Stimulated activated CD8-positive, alpha-beta memory T cell treated with anti-CD3 and anti-CD28 coated beads, Interleukin-15, amount 100 ng/mL, for 1 hour (primary cell): ENCODE measurements around the gene MCFD2.
"Not testable (repeated sequence)": the region's sequence is repeated elsewhere in the genome, so short reads cannot be mapped to it uniquely, and the experiment has no call there.

Experiments used
- DNase-seq: peaks from one replicate; pipeline ENCODE4 v3.0.0-alpha.2; 2020; ENCODE audit warnings: low read depth

Gene MCFD2

DNA sequence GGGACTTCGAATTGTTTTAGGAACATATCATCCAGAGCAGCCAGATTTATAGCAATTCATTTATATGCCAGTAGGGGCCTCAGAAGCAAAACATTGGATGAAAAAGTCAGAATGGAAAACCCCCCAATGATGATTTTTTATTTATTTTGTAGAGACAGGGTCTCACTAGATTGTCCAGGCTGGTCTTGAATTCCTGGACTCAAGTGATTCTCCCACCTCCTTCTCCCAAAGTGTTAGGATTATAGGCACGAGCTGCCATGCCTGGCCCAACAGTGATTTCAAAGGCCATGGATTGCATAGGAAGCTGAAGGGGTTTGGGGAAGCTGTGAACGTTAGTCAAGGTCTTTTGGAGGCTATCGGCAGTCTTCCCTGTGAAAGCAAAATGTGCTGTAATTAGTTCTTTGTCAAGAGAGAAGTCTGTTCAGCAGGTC, 21.9 kb upstream of the MCFD2 start:
- no peak for DNase-seq

DNA sequence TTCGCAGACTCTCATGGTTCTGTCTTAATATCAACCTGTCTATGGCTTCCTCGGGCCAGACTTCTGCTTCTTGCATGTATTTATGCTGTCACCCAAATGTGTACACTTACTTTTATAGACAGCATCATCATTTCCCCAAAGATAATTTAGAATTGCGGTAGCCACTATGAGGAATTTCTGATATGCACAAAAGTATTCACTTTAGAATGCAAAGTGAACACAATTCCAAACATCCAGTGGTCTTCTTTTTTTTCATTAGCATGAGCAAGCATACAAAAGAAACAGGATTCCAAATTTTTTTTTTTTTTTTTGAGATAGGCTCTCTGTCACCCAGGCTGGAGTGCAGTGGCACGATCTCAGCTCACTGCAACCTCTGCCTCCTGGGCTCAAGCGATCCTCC, 21.0 kb upstream of the MCFD2 start:
- DNase-seq, result no peak

- DNase-seq, result no peak
Observed at GRCh38 chr2:46935071-46935470, 19.5 kb upstream of the MCFD2 start.

- DNase-seq, result no peak
Observed at GRCh38 chr2:46929612-46930011, 14.0 kb upstream of the MCFD2 start.

DNA sequence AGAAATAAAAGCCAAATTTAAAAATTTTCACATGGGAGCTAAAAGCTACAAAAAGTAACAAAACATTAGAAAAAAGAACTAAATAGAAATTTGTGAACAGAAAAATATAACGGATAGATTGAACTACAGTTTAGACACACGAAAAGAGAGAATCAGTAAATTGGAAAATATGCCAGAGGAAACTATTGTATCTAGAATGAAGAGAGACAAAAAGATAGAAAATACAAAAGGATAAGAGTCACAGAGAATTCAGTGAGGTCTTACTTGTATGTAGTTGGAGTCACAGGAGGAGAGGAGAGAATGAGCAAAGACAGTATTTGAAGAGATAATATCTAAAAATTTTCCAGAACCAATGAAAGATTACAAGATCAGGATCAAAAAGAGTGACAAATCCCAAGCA, 11.3 kb upstream of the MCFD2 start:
- DNase-seq, result no peak

DNA sequence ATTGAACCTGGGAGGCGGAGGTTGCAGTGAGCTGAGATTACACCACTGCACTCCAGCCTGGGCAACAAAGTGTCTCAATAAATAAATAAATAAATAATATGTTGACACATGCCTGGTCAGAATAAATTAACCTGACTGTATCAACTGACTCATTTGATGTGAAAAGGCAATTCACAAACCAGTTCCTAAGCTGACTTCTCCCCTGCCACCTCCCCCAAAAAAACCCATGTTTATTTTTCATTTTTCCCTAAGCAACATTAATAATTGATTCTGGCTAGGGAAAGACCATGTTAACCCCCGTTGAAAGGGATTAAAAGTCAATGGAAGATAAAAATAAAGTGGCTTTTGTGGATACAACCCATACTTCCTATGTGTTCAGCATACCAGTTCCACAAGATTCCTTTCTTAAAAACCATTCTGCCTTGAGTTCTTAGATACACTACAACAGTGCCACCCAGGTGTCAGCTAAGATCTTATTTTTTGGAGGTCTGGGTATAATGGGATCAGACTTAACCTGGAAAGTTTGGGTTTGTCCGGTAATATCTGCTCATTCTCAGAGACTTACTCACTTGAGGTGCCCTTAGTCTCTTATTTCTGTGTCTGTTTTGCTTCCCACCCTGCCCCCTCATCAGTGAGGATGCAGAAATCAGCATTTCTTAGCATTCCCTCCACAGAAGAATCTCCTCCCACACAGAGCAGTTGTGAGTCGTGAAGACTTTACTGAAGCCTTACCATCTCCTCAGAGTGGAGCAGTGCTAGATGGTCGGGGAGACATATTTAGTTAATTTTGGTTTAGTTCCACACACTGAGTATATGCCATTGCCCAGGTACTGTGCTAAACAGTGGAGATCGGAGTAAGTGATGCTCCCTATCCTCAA, 10.1 kb upstream of the MCFD2 start:
- DNase-seq, result no peak

DNA sequence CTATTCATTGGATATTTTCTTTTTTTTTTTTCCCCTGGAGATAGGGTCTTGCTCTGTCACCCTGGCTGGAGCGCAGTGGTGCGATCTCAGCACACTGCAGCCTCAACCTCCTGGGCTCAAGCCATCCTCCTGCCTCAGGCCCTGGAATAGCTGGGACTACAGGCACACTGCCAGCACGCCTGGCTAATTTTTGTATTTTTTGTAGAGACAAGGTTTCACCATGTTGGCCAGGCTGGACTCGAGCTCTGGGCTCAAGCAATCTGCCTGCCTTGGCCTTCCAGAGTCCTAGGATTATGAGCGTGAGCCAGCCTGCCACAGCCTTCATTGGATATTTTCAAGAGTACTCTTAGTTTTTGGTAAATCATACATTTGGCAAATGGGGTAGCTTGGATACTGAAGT, 9.0 kb upstream of the MCFD2 start:
- no peak for DNase-seq

GRCh38 chr2:46924038-46924437, 8.4 kb upstream of the MCFD2 start:
- no peak for DNase-seq

DNA sequence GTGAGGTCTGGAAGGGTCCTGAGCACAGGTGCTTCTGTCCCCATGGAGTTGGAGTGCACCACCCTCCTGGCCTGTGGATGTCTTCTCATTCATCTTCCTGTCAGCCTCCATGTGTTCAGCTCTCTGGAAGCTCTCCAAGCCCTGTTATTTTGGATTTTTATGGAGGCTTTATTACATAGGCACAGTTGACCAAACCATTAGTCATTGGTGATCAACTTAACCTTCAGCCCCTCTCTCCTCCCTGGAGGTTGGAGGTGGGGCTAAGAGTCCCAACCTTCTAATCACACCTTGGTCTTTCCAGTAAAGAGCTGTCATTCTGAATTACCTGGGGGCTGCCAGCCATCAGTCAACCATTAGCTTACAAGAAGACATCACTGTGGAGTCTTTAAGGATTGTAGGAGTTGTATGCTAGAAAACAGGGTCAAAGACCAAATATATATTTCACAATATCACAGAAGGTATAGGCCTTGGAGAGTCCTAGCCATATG, 7.5 kb upstream of the MCFD2 start:
- DNase-seq, result no peak

GRCh38 chr2:46922606-46923005, 7.0 kb upstream of the MCFD2 start:
- DNase-seq, result no peak

DNA sequence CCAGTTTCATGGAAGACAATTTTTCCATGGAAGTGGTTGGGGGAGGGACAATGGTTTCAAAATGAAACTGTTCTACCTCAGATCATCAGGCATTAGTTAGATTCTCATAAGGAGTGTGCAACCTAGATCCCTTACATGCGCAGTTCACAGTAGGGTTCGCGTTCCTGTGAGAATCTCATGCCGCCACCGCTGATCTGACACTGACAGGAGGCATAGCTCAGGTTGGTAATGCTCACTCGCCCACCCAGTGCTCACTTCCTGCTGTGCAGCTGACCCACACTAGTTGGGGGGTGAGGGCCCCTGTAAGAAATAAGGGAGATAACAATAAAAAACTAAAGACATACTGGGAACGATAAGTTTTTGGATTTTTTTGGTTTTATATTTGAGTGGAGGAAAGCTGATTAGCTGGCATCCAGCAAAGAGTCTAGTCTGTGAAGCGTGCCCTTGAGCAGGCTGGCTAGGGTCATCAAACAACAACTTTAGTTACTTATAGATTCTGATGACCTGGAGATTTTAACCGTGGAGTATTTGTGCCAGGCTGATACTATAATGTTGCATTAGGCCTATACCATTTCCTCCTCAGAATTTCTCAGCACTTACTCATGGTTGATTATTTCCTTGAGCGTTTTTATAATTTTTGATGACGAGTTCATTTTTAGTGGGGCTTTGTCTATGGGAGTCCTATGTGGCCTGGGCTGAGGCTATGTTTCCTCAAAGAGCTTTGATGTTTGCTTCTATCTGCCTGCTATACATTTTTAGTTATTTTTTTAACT, 6.3 kb upstream of the MCFD2 start:
- DNase-seq, result no peak

DNA sequence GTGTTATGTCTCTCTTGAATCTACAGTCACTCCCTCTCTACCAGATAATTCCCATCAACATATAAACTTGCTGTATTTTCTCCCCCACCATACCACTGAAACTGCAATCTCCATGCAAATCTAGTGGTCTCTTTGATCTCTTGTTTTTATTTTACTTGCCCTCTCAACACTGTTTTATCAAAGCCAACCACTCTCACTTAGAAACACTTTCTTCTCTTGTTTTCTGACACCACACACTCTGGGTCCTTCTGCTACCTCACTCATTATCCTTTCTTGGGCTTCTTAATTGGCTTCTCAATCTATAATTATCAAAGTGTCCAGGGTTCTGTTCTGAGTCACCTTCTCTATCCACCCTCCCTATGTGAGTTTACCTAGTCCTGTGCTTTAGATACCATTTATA, 2.0 kb upstream of the MCFD2 start:
- DNase-seq, result no peak

GRCh38 chr2:46915811-46916630, 415 bp upstream of the MCFD2 start:
- DNase-seq, result peak; percentile 44

DNA sequence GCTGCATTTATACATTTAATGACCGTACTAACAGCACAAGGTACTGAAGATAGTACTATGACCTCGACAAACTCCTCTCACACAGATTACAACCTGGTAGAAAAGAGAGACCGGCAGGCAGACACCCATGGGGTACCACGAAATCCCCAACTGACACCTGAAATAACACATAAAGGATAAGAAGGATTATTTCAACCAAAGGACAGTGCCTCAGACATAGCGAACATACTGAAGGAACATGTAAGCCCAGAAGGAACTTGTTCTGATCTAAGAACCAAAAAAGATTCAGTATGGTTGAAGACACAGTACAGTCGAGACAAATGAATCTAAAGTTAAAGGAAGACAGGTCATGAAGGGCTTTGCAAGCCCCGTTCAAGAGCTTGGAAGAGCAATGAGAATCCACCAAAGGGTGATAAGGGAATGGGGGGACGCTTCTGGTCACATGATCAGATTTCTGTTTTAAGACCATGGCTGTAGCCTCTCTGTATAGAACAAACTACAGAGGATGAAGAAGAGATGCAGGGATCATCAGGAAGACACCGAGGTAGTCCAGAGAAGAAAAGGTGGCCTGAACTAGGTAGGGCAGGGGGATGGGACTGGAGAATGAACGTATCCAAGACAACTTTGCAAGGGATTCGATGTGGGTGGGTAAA, 902 bp downstream of the MCFD2 start:
- DNase-seq, result no peak

- DNase-seq, result no peak
Observed at GRCh38 chr2:46913471-46914381, 1.9 kb downstream of the MCFD2 start.

- no peak for DNase-seq
Observed at GRCh38 chr2:46909771-46910419, 5.7 kb downstream of the MCFD2 start.

DNA sequence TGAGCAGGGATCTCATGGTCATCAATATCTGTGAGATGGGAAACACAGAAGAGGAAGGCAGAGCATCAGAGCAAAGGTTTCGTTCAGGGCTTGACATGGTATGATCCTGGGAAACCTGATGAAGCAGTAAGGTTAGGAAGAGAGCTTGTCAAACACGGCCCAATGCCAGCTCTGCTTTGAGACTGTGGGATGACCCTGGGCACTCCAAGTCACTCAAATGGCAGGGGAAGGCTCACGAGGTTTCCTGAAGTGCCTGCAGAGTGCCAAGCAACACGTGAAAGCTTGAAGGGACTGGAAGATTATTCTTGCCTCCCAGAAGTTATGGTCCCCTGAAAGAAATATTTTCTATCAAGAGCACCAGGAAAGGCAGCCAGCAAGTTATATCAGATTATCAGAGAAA, 6.5 kb downstream of the MCFD2 start:
- DNase-seq, result no peak

DNA sequence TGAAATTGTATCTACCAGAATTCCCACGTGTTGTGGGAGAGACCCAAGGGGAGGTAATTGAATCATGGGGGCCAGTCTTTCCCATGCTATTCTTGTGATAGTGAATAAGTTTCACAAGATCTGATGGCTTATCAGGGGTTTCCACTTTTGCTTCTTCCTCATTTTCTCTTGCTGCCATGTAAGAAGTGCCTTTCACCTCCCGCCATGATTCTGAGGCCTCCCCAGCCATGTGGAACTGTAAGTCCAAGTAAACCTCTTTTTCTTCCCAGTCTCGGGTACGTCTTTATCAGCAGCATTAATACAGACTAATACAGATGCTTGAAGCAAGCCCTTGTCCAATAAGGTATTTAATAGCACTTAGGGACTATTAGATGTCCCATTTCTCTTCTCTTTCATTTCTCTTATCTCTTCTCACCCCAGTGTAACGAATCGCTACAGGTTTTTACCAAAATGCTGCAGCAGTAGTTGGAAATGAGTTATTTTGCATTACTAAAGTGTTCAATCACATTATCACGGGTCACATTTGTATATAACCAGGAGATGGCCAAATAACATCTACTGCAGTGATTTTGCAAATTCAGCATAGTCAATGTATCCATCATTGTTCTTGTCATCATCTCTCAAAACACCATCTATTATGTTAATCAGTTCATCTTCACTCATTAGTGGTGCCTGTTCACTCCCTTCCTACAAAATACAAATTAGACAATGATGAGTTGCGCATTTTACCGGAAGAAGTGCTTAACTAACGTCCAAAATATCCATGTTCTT, 10.5 kb downstream of the MCFD2 start:
- DNase-seq, result not testable (repeated sequence)

DNA sequence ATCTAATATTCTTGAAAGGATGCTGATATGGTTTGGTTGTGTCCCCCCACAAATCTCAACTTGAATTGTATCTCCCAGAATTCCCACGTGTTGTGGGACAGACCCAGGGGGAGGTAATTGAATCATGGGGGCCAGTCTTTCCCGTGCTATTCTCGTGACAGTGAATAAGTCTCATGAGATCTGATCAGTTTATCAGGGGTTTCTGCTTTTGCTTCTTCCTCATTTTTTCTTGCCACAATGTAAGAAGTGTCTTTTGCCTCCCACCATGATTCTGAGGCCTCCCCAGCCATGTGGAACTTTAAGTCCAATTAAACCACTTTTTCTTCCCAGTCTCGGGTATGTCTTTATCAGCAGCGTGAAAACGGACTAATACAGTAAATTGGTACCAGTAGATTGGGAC, 12.6 kb downstream of the MCFD2 start:
- DNase-seq, result not testable (repeated sequence)
